ENCODE data around the gene PTCH2.
A peak's percentile ranks its signal among the peaks of the same experiment; 100 is the strongest.

The PTCH2 gene, protein sequence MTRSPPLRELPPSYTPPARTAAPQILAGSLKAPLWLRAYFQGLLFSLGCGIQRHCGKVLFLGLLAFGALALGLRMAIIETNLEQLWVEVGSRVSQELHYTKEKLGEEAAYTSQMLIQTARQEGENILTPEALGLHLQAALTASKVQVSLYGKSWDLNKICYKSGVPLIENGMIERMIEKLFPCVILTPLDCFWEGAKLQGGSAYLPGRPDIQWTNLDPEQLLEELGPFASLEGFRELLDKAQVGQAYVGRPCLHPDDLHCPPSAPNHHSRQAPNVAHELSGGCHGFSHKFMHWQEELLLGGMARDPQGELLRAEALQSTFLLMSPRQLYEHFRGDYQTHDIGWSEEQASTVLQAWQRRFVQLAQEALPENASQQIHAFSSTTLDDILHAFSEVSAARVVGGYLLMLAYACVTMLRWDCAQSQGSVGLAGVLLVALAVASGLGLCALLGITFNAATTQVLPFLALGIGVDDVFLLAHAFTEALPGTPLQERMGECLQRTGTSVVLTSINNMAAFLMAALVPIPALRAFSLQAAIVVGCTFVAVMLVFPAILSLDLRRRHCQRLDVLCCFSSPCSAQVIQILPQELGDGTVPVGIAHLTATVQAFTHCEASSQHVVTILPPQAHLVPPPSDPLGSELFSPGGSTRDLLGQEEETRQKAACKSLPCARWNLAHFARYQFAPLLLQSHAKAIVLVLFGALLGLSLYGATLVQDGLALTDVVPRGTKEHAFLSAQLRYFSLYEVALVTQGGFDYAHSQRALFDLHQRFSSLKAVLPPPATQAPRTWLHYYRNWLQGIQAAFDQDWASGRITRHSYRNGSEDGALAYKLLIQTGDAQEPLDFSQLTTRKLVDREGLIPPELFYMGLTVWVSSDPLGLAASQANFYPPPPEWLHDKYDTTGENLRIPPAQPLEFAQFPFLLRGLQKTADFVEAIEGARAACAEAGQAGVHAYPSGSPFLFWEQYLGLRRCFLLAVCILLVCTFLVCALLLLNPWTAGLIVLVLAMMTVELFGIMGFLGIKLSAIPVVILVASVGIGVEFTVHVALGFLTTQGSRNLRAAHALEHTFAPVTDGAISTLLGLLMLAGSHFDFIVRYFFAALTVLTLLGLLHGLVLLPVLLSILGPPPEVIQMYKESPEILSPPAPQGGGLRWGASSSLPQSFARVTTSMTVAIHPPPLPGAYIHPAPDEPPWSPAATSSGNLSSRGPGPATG

DNA sequence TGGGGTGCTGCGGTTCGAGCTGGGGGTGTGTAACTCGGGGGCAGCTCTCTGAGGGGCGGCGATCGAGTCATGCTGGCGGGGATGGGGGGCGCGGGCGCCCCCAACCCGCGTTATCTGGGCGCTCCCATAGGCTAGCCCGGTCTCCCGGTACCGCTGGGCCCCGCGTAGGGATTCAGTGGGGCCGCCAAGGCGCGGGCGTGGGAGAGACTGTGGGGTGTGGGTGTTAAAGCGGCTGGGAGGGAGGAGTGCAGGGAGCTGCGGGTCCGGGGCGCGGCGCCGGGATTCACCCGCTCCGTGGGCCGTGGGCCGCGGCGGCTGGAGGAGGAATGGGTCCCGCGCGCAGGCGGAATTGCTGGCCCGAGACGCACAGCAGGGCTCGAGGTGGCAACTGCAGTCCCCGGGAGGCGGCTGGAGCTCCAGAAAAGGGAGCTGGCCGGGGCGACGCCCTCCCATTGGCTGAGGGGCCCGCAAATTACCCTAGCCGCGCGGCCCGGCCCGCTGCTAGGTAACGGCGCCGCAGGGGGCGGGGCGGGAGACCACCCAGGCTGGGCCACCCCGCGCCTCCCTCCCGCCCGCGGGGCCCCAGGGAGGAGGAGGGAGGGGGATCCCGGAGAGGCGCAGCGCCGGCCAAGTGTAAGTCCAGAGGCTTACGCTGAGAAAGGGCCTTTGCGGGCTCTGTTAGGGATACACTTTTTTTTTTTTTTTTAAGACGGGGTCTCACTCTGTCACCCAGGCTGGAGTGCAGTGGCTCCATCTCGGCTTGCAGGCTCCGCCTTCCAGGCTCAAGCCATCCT is at the start of gene PTCH2:
TSS of gene PTCH2 (minus strand) at position 392 of the 794 bp plus-strand sequence. CDS start at position 71, 321 bp downstream.
- peak within 1 kb of the TSS; percentile 34; the same call in 1 of the 2 replicates for H3K4me3 ChIP-seq (ENCODE audit: low read length)
- no peak for TF ChIP-seq ZNF274 (IDR thresholded peaks at IDR 0.05; ENCODE audit: low read depth, low read length)

DNA sequence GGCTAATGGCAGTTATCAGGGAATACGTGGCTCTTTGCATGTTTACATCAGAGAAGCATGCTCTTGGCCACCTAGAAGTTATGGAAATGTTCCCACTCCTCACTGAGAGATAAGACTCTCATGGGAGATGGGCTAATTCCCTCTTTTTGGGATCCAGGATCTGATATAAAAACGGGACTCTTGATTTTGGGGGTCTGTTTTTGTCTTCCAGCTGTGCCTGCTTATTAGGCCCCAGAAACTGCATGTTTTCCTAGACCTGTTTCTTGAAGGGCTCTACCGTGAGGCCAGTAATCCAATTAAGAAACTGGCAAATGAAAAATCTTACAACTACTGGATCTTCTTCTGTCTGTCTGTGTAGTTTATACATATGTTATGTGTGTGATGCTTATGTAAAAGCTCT is 47.0 kb upstream of the PTCH2 start:
- TF ChIP-seq ZNF274 (IDR thresholded peaks at IDR 0.05; ENCODE audit: low read depth, low read length): no peak

DNA sequence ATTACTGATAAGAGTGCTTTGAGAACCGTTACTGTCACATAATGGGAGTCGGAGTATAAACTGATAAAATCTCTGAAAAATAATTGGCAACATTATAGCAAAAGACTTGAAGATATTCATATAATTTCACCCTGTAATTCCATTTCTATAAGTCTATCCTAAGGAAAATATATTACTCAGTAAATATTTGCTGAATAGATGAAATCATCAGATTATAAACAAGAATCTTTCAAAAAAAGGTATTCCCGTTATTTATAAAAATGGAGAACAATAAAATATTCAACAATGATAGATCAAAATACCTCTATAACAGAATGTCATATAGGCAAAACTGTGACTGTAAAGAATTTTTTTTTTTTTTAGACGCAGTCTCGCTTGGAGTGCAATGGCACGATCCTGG is 42.4 kb upstream of the PTCH2 start:
- no peak for TF ChIP-seq ZNF274 (IDR thresholded peaks at IDR 0.05; ENCODE audit: low read depth, low read length)

More for the DNA sequence above, 47.0 kb upstream of the PTCH2 start:
- no peak overlapping the region for H3K4me3 ChIP-seq (ENCODE audit: low read length)

DNA sequence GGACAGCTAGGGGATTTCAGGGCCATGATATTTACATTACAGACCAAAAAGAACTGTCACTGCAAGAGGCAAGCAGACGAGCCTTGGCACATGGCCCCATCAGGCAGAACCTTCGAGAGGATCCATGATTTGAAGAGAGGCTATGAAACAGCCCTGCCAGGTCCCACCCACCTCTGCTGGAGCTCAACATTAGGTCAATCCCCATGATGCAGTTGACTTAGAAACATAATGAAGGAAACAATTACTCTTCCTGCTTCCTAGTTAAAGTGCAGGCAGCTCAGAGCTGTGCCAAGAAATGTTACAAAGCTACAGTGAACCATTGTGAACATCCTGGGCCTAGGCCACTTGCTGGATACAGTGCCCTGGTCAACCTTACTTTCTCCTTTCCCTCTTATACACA is 41.7 kb upstream of the PTCH2 start:
- H3K4me3 ChIP-seq (ENCODE audit: low read length): no peak overlapping the region
- no peak for TF ChIP-seq ZNF274 (IDR thresholded peaks at IDR 0.05; ENCODE audit: low read depth, low read length)

More for the DNA sequence above, 42.4 kb upstream of the PTCH2 start:
- H3K4me3 ChIP-seq (ENCODE audit: low read length): no peak overlapping the region

DNA sequence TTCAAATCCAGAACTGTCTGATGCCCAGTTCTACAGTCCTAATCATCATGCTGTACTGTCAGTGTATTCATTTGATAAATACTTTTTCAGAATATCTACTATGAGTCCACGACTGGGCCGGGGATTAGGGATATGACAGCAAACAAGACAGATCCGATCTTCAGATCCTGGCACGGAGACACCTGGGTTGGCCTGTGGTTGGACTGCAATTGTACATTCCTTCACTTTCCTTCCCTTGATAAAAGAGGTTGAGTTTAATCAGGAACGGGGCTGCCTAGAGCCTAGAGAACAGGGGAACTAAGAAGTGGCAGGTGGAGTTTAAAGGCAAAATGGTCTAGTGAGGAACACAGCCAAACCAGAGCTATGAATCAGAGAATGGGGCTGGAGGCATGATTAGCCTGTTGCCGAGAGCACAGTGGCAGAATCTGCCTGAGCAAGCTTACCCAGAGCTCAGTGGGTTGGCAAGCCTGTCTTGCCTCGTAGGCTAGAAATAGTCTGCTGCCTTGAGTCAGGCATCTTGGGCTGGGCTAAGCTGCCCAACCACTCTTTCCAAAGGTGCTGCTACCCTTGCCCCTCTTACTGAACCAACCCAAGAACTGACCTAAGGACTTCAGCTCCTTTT is 38.1 kb upstream of the PTCH2 start:
- TF ChIP-seq ZNF274 (IDR thresholded peaks at IDR 0.05; ENCODE audit: low read depth, low read length): no peak
- H3K4me3 ChIP-seq (ENCODE audit: low read length): no peak overlapping the region

DNA sequence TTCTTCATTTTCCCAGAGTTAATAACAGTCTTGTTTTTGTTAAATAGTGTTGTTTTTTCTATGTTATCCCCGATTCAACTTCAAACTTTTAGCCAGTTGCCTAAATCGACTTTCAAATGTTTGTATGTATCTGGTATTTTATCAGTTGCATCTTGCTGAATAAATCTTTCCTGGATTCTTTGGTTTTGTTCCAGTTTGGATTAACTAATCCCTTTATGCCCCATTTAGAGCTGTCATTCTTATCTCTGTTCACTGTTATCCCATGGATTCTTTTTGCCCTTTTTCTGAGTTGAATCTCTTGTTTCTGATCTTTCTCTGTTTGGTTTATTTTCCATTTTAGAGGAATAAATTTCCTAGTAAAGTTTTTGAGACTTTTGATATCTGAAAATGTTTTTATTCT is 31.1 kb upstream of the PTCH2 start:
- no peak for TF ChIP-seq ZNF274 (IDR thresholded peaks at IDR 0.05; ENCODE audit: low read depth, low read length)
- H3K4me3 ChIP-seq (ENCODE audit: low read length): no peak overlapping the region

DNA sequence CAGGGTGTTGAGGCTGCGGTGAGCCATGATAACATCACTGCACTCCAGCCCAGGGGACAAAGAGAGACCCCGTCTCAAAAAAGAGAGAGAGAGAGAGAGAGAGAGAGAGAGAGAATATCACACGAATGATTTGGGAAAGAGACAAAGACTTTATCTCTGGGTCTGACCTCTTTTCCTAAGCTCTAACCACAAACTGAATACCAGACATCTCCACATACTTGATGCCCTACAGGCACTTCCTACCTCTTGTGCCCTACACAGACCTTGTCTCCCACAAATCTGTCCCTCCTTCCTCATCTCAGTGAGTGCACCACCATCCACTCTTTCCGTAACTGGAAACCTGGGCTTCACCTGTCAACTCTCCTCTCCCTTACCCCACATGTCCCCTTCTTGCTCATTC is 27.0 kb upstream of the PTCH2 start:
- no peak for TF ChIP-seq ZNF274 (IDR thresholded peaks at IDR 0.05; ENCODE audit: low read depth, low read length)
- no peak overlapping the region for H3K4me3 ChIP-seq (ENCODE audit: low read length)

DNA sequence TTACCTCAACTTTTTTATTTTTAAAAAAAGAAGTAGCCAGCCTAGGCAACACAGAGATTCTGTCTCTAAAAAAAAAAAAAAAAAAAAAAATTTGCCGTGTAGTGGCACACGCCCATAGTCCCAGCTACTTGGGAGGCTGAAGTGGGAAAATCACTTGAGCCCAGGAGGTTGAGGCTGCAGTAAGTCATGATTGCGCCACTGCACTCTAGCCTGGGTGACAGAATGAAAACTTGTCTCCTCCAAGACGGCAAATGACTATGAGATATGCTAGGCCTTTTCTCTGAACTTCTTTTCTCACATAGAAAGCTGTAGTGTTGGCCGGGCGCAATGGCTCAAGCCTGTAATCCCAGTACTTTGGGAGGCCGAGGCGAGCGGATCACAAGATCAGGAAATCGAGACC is 24.7 kb upstream of the PTCH2 start:
- TF ChIP-seq ZNF274 (IDR thresholded peaks at IDR 0.05; ENCODE audit: low read depth, low read length): no peak
- no peak overlapping the region for H3K4me3 ChIP-seq (ENCODE audit: low read length)

DNA sequence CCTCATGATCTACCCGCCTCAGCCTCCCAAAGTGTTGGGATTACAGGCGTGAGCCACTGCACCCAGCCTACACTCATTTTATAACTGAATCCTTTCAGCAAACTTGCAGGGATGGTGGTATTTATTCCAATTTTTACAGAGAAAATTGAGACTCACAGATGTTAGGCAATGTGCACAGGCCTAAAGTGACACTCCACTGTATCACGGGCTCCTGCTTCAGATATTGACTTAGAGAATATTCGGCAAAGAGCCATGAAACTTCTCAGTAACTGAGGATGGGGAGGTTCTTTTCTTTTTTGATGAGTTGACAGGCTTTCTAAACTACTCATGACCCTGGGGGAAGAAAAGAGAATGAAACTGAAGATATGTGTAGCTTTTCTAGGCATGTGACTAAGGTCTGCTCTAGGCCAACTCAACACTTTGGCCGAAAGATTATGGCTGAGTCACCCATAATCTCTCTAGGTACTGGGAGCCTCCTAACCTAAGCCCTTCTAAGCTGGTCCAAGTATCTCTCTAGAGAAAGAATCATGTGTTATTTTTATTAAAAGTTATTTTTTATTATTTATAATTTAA is 19.9 kb upstream of the PTCH2 start:
- no peak overlapping the region for H3K4me3 ChIP-seq (ENCODE audit: low read length)
- no peak for TF ChIP-seq ZNF274 (IDR thresholded peaks at IDR 0.05; ENCODE audit: low read depth, low read length)

DNA sequence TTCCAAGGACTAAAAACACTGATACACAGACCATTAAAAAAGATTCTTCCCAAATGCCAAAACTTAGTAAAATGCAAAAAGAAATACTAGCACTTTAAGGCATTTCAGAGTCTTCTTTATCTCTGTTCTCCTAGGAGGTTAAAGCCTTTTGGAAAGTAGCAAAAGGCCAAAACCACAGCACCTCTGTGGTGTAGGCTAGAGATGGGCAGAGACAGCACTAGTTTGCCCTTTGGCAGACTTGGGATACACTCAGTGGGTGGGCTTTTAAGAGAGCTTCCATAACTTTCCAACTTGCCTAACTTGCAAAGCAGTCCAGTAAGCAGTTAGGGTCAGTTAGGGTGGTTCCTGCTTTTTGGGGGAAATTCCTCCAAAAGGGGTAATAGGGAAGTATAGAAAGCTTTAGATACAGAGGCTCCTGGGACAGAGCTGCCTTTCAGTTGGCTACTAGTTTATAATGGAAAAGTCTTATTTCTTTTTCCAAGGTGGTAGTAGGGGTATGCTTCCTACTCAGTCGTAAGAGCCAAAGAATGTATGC is 17.9 kb upstream of the PTCH2 start:
- TF ChIP-seq ZNF274 (IDR thresholded peaks at IDR 0.05; ENCODE audit: low read depth, low read length): no peak
- H3K4me3 ChIP-seq (ENCODE audit: low read length): no peak overlapping the region

DNA sequence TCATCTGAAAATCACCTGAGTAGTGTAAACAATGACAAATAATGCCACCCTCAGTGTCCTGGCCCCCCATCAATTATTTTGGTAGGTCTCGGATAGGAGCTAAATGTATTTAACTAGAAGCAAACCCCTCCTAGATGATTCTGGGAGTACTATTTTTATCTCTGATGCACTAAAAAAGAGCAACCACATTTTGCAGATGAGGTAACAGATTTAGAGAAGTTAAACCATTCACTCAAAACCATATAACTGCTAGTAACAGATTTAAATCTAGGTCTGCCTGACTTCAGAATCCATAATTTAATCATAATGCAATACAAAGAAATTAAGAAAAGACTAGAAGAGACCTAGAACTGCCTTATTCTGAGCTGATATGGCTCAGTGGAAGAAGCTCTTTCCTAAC is 17.3 kb upstream of the PTCH2 start:
- TF ChIP-seq ZNF274 (IDR thresholded peaks at IDR 0.05; ENCODE audit: low read depth, low read length): no peak
- no peak overlapping the region for H3K4me3 ChIP-seq (ENCODE audit: low read length)

DNA sequence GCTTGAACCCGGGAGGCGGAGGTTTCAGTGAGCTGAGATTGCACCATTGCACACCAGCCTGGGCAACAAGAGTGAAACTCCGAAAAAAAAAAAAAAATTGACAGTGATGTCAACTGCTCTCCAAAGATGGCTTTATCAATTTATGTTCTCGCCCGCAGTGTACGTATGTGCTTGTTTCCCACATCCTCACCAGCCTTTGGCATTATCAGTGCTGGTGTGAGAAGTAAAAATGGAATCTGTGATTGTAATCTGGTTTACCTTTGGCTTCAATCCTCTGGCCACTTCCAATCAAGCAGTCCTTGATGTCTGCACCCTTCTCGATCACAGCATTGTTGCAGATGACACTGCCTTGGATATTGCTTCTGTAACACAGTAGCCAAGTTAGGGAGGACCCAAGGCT is 14.4 kb upstream of the PTCH2 start:
- TF ChIP-seq ZNF274 (IDR thresholded peaks at IDR 0.05; ENCODE audit: low read depth, low read length): no peak
- no peak overlapping the region for H3K4me3 ChIP-seq (ENCODE audit: low read length)
